Hepatocyte (in vitro differentiated cells): ENCODE data around the gene ZNF512B. TPM values are rescaled to one million over a fixed set of nuclear protein-coding genes. Genes with fewer than 3 reads are reported as not detected.
A peak's percentile ranks its signal among the peaks of the same experiment; 100 is the strongest.

Experiments used
- DNase-seq: peaks from one replicate; pipeline ENCODE4 v3.0.0-alpha.2; 2016; ENCODE audit warnings: low spot score
- H2AFZ ChIP-seq: fragments of 200-600 bp; sonication (generic); 2 replicates; pipeline ENCODE4 v1.6.0; 2016; ENCODE audit warnings: antibody characterized with exemption, mild to moderate bottlenecking
- H3K27ac ChIP-seq: fragments of 200-600 bp; sonication (generic); 2 replicates; pipeline ENCODE4 v1.5.1; 2016; ENCODE audit warnings: mild to moderate bottlenecking
- H3K27me3 ChIP-seq: fragments of 200-600 bp; sonication (generic); 2 replicates; pipeline ENCODE4 v1.6.1; 2016
- H3K36me3 ChIP-seq: fragments of 200-600 bp; sonication (generic); replicated peaks from 2 replicates; pipeline ENCODE4 v1.5.1; 2016; ENCODE audit warnings: low read depth; ENCODE audit not compliant: insufficient read depth
- H3K4me1 ChIP-seq: fragments of 200-600 bp; sonication (generic); 2 replicates; pipeline ENCODE4 v1.5.1; 2016; ENCODE audit warnings: mild to moderate bottlenecking, moderate library complexity; ENCODE audit not compliant: insufficient read depth
- H3K4me2 ChIP-seq: fragments of 200-600 bp; sonication (generic); 2 replicates; pipeline ENCODE4 v1.6.0; 2016
- H3K4me3 ChIP-seq: fragments of 200-600 bp; sonication (generic); 2 replicates; pipeline ENCODE4 v1.5.1; 2016; ENCODE audit warnings: mild to moderate bottlenecking
- H3K79me2 ChIP-seq: fragments of 200-600 bp; sonication (generic); 2 replicates; pipeline ENCODE4 v1.6.0; 2017; ENCODE audit warnings: mild to moderate bottlenecking
- H3K9me2 ChIP-seq: fragments of 200-600 bp; sonication (generic); replicated peaks from 2 replicates; pipeline ENCODE4 v1.6.0; 2017; ENCODE audit warnings: mild to moderate bottlenecking; ENCODE audit not compliant: insufficient read depth
- H3K9me3 ChIP-seq: fragments of 200-600 bp; sonication (generic); 2 replicates; pipeline ENCODE4 v1.5.1; 2016; ENCODE audit warnings: low read depth, mild to moderate bottlenecking
- H4K20me1 ChIP-seq: fragments of 200-600 bp; sonication (generic); 2 replicates; pipeline ENCODE4 v1.6.0; 2016; ENCODE audit warnings: mild to moderate bottlenecking; ENCODE audit not compliant: insufficient read depth, poor library complexity, severe bottlenecking
- EZH2 ChIP-seq: fragments of 200-600 bp; sonication (generic); IDR thresholded peaks from 2 replicates; pipeline ENCODE4 v1.6.1; 2016; ENCODE audit warnings: antibody characterized with exemption, mild to moderate bottlenecking, borderline replicate concordance
- EZH2phosphoT487 ChIP-seq: fragments of 200-600 bp; sonication (generic); IDR thresholded peaks from one replicate; pipeline ENCODE4 v1.6.1; 2018; ENCODE audit warnings: antibody characterized with exemption, mild to moderate bottlenecking, low read depth, moderate library complexity; ENCODE audit not compliant: unreplicated experiment, severe bottlenecking
- WGBS: methylation state at CpG from one replicate; pipeline ENCODE4 v1.1.6; 2016; ENCODE audit warnings: low lambda C conversion rate; ENCODE audit errors: missing lambda C conversion rate; 5-methylcytosine and 5-hydroxymethylcytosine counted together
- polyA plus RNA-seq: library from polyadenylated mRNA; unstranded; fragments of >200 nt; fragmentation: Nextera tagmentation; extraction: Ambion mirVana; gene quantifications from 2 replicates; pipeline ENCODE4 v1.2.1, GENCODE V29; 2016
- total RNA-seq: library from RNA; depleted of rRNA; stranded (reverse); fragments of >200 nt; gene quantifications from 2 replicates; pipeline ENCODE4 v1.2.3, GENCODE V29; 2014
- TF ChIP-seq, protein P1 (sequence below): fragments of 200-600 bp; sonication (generic); IDR thresholded peaks from 2 replicates; pipeline ENCODE4 v1.5.1; 2016; ENCODE audit warnings: antibody characterized with exemption, mild to moderate bottlenecking; ENCODE audit not compliant: poor library complexity

Gene ZNF512B
- total and polyA plus RNA-seq, 2 experiments from 2014 or later, result 10.1 to 13.5 TPM

DNA sequence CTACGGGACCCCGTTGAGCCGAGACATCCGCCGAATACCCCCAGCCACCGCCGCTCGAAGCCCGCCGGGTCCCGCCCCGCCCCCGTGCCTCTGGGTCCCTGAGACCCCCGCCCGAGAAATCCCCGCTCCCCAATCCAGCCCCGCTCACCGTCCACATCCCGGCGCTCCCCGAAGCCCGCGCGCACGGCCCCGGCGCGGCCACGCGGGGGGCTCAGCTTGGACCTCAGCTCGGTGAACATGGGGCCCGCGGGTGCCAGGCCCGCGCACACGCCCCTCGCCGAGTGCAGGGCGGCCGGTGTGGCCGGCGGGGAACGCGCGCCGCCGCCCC is 9.5 kb upstream of the ZNF512B start:
- TF ChIP-seq EZH2, result no peak
- TF ChIP-seq, protein P1, sequence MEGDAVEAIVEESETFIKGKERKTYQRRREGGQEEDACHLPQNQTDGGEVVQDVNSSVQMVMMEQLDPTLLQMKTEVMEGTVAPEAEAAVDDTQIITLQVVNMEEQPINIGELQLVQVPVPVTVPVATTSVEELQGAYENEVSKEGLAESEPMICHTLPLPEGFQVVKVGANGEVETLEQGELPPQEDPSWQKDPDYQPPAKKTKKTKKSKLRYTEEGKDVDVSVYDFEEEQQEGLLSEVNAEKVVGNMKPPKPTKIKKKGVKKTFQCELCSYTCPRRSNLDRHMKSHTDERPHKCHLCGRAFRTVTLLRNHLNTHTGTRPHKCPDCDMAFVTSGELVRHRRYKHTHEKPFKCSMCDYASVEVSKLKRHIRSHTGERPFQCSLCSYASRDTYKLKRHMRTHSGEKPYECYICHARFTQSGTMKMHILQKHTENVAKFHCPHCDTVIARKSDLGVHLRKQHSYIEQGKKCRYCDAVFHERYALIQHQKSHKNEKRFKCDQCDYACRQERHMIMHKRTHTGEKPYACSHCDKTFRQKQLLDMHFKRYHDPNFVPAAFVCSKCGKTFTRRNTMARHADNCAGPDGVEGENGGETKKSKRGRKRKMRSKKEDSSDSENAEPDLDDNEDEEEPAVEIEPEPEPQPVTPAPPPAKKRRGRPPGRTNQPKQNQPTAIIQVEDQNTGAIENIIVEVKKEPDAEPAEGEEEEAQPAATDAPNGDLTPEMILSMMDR, result no peak
- no peak for TF ChIP-seq EZH2phosphoT487
- Histone ChIP-seq H3K79me2 (peaks cover 26% of the 10 kb centered on the region), H3K4me2 (peak overlapping the region; percentile 97), H3K27me3 (no peaks in the 10 kb centered on the region), H3K4me3 (peak overlapping the region; percentile 85), H3K9me2 (no peaks in the 10 kb centered on the region), H3K4me1 (peaks cover 31% of the 10 kb centered on the region), H3K27ac (peak overlapping the region; percentile 75), H4K20me1 (peaks cover 6% of the 10 kb centered on the region), H3K36me3 (no peaks in the 10 kb centered on the region), H2AFZ (peak overlapping the region; percentile 73), H3K9me3 (no peaks in the 10 kb centered on the region)
- WGBS, result 1% methylated on average over 14 of the region's 47 CpGs
- no peak for DNase-seq

DNA sequence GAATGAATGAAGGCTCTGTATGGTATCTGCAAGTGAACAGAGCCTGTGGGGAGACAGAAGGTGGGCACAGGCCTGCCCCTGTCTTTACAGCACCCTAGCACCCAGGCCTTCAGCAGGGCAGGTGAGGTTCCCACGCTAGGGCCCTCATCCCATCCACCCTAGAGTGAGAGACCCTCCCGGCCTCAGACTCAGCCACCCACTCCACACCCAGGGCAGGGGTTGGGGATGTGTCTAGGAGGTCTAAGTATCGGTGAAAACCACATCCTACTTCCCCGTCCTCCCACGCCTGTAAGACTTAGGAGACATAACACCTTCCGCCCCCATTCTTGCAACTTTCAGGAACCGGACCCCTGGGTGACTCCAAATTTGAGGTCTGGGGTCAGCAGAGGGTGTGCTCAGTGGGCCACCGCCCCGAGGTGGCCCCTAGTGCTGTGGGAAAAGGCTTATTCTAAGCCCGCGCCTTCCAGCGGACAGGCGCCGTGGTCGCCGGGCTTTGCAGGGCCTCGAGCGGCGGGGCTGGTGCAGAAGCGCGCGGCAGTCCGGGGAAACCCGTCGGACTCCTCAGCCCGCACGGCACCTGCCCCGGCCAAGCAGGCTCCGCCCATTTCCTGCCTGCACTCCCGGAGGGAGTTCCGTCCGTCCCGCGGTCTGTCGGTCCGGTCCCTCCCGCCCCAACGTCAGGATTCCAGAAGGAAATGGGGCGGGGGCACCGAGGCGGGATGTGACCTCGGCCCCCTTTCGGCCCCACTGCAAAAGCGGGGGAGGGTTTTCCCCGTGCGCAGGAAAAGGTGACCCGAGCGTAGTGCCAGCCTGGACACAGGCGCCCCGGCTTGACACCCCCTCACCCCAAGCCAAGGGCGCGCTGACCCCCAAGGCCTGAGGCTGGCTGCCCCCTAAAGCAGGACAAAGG is 8.8 kb upstream of the ZNF512B start:
- DNase-seq, result peak; percentile 90
- Histone ChIP-seq H4K20me1 (peaks cover 6% of the 10 kb centered on the region), H3K36me3 (no peaks in the 10 kb centered on the region), H3K79me2 (peaks cover 22% of the 10 kb centered on the region), H3K4me3 (peak overlapping the region; percentile 85), H3K4me2 (peak overlapping the region; percentile 97), H3K9me3 (no peaks in the 10 kb centered on the region), H3K9me2 (no peaks in the 10 kb centered on the region), H3K27ac (peak overlapping the region; percentile 75), H3K4me1 (peaks cover 31% of the 10 kb centered on the region), H2AFZ (peak overlapping the region; percentile 73), H3K27me3 (no peaks in the 10 kb centered on the region)
- TF ChIP-seq EZH2phosphoT487 (no peak), EZH2 (no peak)
- TF ChIP-seq, protein P1, result no peak
- 13% methylated on average over 42 of the region's 52 CpGs for WGBS

DNA sequence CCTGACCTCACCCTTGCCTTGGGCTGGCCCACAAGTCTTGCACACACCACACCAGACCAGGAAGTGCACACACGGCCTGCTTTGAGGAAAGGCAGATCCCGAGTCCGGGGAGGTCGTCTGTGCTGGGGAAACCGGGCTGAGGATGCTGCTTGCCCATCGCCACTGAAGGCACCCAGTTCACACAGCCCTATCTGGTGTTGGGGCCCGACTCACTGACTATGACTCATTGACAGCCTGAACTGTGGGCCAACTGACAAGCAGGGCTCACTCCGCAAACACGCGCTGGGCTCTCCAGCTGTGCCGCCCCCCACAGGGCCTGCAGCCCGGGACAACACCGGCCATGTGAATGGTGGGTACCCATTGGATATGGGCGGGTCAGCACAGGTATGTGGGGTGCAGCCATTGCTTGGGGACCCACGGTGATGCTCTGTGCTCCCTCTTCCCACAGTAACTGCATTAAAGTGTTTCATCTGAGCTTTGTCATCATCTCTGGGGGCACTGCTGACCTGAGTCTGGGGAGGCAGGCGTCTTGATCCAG is 8.1 kb upstream of the ZNF512B start:
- Histone ChIP-seq H3K4me2 (peak overlapping the region; percentile 97), H4K20me1 (peaks cover 6% of the 10 kb centered on the region), H3K4me3 (no peak overlapping the region), H3K27ac (no peak overlapping the region), H2AFZ (no peak overlapping the region), H3K9me3 (no peaks in the 10 kb centered on the region), H3K27me3 (no peaks in the 10 kb centered on the region), H3K4me1 (peaks cover 31% of the 10 kb centered on the region), H3K79me2 (peaks cover 17% of the 10 kb centered on the region), H3K9me2 (no peaks in the 10 kb centered on the region), H3K36me3 (no peaks in the 10 kb centered on the region)
- 62% methylated on average over 16 of the region's 16 CpGs for WGBS
- TF ChIP-seq, protein P1, result no peak
- no peak for TF ChIP-seq EZH2
- no peak for TF ChIP-seq EZH2phosphoT487
- DNase-seq, result peak; percentile 71
